ENCODE measurements around the gene ALDH3A1.

DNA sequence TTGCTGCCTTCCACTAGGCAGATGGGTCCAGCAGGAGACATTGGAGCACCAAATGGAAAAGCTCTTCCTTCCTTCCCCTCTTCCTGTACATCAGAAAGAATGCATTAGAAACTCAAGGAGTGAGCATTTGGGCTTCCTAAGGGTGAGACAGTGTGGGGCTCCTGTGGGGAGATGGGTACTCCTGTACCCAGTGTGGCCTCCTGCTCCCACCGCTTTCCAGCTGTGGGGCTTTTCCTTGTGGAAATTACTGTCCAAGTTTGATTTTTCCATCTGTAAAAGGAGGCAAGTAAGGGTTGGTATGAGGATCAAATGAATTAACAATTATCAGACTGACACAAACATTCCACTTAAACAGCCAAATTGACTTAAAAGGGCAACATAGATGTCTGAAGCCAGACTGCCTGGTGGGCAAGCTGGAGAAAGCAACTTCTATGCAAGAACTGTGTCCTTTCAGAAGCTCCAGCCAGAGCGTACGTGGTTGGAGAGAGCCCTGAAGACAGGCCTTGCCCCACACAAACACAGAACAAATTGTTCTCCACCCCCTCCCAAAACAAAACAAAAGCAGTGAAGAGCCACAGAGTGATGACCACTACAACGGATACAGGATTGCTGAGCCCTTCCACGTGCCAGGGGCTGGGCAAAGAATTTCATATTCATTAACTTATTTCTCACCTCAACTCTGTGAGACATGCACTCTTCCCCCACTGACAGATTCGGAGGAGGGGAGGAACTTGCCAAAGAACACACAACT is 23.1 kb upstream of the ALDH3A1 start:
- TF ChIP-seq POLR2A (IDR thresholded peaks at IDR 0.05; ENCODE audit: low read depth, low read length) (no peak), POLR2AphosphoS5 (IDR thresholded peaks at IDR 0.05; ENCODE audit: low read depth, low read length) (no peak)
